ENCODE results near the gene LHX1. TPM values are rescaled to one million over a fixed set of nuclear protein-coding genes. Genes with fewer than 3 reads are reported as not detected.

LHX1 gene
- total RNA-seq, 1 donor from 2014 or later: 2.6 TPM

- no peak overlapping the region for H3K4me3 Mint-ChIP-seq (ENCODE audit: unreplicated experiment)
- no peak for DNase-seq
- peaks cover 4% of the 10 kb centered on the region for H3K4me1 Mint-ChIP-seq (ENCODE audit: low read depth, unreplicated experiment)
- TF ChIP-seq, protein P1, sequence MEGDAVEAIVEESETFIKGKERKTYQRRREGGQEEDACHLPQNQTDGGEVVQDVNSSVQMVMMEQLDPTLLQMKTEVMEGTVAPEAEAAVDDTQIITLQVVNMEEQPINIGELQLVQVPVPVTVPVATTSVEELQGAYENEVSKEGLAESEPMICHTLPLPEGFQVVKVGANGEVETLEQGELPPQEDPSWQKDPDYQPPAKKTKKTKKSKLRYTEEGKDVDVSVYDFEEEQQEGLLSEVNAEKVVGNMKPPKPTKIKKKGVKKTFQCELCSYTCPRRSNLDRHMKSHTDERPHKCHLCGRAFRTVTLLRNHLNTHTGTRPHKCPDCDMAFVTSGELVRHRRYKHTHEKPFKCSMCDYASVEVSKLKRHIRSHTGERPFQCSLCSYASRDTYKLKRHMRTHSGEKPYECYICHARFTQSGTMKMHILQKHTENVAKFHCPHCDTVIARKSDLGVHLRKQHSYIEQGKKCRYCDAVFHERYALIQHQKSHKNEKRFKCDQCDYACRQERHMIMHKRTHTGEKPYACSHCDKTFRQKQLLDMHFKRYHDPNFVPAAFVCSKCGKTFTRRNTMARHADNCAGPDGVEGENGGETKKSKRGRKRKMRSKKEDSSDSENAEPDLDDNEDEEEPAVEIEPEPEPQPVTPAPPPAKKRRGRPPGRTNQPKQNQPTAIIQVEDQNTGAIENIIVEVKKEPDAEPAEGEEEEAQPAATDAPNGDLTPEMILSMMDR (IDR thresholded peaks at IDR 0.05; ENCODE audit: partially characterized antibody, unreplicated experiment): no peak
- no peaks in the 10 kb centered on the region for H3K27me3 Mint-ChIP-seq (ENCODE audit: unreplicated experiment)
- peaks cover 6% of the 10 kb centered on the region for H3K36me3 Mint-ChIP-seq (ENCODE audit: unreplicated experiment)
- no peak overlapping the region for H3K27ac Mint-ChIP-seq (ENCODE audit: unreplicated experiment)
- peaks cover 2% of the 10 kb centered on the region for H3K9me3 Mint-ChIP-seq (ENCODE audit: unreplicated experiment)
Observed at GRCh38 chr17:36971508-36971907, 34.2 kb downstream of the LHX1 start.

DNA sequence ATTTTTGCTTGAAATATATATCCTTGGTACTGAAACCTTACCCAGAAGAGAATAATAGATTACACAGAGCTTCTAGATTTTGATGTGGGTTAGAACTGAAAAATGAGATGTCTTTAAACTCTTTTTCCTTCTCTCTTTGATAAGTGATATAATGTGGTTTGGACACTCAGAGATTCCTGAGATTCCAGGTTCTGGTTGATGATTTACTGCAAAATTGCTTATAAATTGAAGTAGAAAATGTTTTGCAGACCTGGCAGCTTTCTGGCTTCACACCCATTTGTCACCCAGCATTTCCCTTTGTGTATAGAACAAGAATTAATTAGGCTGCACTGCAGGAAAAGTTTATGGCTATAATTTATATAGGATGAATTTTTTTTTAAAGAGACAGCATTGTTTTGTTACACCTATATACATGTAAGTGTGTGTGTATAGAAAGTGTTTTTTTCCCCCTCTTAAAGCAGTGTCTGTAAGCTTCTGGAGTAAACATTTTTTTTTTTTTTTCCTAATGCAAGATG, 35.0 kb downstream of the LHX1 start:
- DNase-seq: no peak
- H3K27me3 Mint-ChIP-seq (ENCODE audit: unreplicated experiment): no peaks in the 10 kb centered on the region
- no peak overlapping the region for H3K27ac Mint-ChIP-seq (ENCODE audit: unreplicated experiment)
- TF ChIP-seq, protein P1 (IDR thresholded peaks at IDR 0.05; ENCODE audit: partially characterized antibody, unreplicated experiment): no peak
- no peak overlapping the region for H3K4me3 Mint-ChIP-seq (ENCODE audit: unreplicated experiment)
- peaks cover 4% of the 10 kb centered on the region for H3K4me1 Mint-ChIP-seq (ENCODE audit: low read depth, unreplicated experiment)
- H3K36me3 Mint-ChIP-seq (ENCODE audit: unreplicated experiment): peaks cover 6% of the 10 kb centered on the region
- H3K9me3 Mint-ChIP-seq (ENCODE audit: unreplicated experiment): peaks cover 2% of the 10 kb centered on the region

DNA sequence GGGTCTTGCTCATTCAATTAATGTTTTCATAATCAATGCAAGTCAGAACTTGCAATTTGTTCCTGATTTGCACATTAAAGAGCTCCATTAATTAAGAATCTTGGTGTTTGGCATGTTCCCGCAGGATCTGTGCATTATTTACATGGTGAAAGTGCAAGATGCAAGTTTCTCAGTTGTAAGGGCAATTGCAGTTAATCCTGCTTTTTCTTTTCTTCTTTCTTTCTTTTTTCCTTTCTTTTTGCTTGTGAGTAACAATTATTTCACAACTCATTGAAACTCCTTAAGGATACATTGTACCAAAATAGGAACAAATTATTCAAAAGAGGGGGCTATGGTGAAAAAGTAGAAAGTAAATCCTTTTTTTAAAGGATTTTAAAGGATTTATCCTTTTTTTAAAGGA, 35.6 kb downstream of the LHX1 start:
- no peak for DNase-seq
- H3K4me3 Mint-ChIP-seq (ENCODE audit: unreplicated experiment): no peak overlapping the region
- TF ChIP-seq, protein P1 (IDR thresholded peaks at IDR 0.05; ENCODE audit: partially characterized antibody, unreplicated experiment): no peak
- peaks cover 4% of the 10 kb centered on the region for H3K4me1 Mint-ChIP-seq (ENCODE audit: low read depth, unreplicated experiment)
- H3K9me3 Mint-ChIP-seq (ENCODE audit: unreplicated experiment): peaks cover 2% of the 10 kb centered on the region
- peaks cover 6% of the 10 kb centered on the region for H3K36me3 Mint-ChIP-seq (ENCODE audit: unreplicated experiment)
- H3K27ac Mint-ChIP-seq (ENCODE audit: unreplicated experiment): no peak overlapping the region
- no peaks in the 10 kb centered on the region for H3K27me3 Mint-ChIP-seq (ENCODE audit: unreplicated experiment)

- Mint-ChIP-seq H3K4me3 (ENCODE audit: unreplicated experiment) (no peak overlapping the region), H3K4me1 (ENCODE audit: low read depth, unreplicated experiment) (peaks cover 15% of the 10 kb centered on the region), H3K36me3 (ENCODE audit: unreplicated experiment) (no peaks in the 10 kb centered on the region), H3K27ac (ENCODE audit: unreplicated experiment) (no peak overlapping the region), H3K27me3 (ENCODE audit: unreplicated experiment) (no peaks in the 10 kb centered on the region), H3K9me3 (ENCODE audit: unreplicated experiment) (peaks cover 2% of the 10 kb centered on the region)
- no peak for DNase-seq
- TF ChIP-seq, protein P1 (IDR thresholded peaks at IDR 0.05; ENCODE audit: partially characterized antibody, unreplicated experiment): no peak
Observed at GRCh38 chr17:36975922-36976515, 38.7 kb downstream of the LHX1 start.

- Mint-ChIP-seq H3K4me1 (ENCODE audit: low read depth, unreplicated experiment) (peaks cover 15% of the 10 kb centered on the region), H3K4me3 (ENCODE audit: unreplicated experiment) (no peak overlapping the region), H3K36me3 (ENCODE audit: unreplicated experiment) (no peaks in the 10 kb centered on the region), H3K27ac (ENCODE audit: unreplicated experiment) (no peak overlapping the region), H3K9me3 (ENCODE audit: unreplicated experiment) (peaks cover 7% of the 10 kb centered on the region), H3K27me3 (ENCODE audit: unreplicated experiment) (no peaks in the 10 kb centered on the region)
- no peak for DNase-seq
- TF ChIP-seq, protein P1 (IDR thresholded peaks at IDR 0.05; ENCODE audit: partially characterized antibody, unreplicated experiment): no peak
Observed at GRCh38 chr17:36977066-36977465, 39.8 kb downstream of the LHX1 start.
